ENCODE data around the gene TMEM169.

DNA sequence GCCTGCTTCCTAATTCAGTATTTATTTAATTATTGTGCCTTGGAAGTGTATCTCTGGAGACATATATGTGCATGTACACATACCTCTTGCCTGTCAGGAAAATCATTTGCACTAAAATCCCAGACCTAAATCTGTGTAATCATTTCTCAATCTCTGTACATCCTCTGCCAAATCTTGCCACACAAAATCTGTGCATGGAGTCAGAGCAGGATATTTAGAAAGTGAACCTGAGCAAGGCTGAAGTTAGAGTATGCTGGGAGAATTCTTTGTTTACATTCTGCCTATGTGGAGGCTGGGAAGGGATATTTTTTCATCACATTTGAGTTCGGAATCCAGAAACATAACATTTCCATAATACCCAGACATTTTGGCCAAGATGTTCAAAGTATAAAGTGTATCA is 36.8 kb downstream of the TMEM169 start:
- TF ChIP-seq, protein P1, sequence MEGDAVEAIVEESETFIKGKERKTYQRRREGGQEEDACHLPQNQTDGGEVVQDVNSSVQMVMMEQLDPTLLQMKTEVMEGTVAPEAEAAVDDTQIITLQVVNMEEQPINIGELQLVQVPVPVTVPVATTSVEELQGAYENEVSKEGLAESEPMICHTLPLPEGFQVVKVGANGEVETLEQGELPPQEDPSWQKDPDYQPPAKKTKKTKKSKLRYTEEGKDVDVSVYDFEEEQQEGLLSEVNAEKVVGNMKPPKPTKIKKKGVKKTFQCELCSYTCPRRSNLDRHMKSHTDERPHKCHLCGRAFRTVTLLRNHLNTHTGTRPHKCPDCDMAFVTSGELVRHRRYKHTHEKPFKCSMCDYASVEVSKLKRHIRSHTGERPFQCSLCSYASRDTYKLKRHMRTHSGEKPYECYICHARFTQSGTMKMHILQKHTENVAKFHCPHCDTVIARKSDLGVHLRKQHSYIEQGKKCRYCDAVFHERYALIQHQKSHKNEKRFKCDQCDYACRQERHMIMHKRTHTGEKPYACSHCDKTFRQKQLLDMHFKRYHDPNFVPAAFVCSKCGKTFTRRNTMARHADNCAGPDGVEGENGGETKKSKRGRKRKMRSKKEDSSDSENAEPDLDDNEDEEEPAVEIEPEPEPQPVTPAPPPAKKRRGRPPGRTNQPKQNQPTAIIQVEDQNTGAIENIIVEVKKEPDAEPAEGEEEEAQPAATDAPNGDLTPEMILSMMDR (IDR thresholded peaks at IDR 0.05; ENCODE audit: low read length), result no peak
- no peak for TF ChIP-seq EZH2 (IDR thresholded peaks at IDR 0.05; ENCODE audit: borderline replicate concordance, low read length)
